Smooth muscle cell (in vitro differentiated cells): ENCODE data around the gene HSPA12A. TPM values are rescaled to one million over a fixed set of nuclear protein-coding genes. Genes with fewer than 3 reads are reported as not detected.
A peak's percentile ranks its signal among the peaks of the same experiment; 100 is the strongest.

Experiments used
- DNase-seq: peaks from one replicate; lab custom pipeline; 2025; ENCODE audit not compliant: unreplicated experiment; lab: John Stamatoyannopoulos, UW
- H2AFZ ChIP-seq: fragments of 200-600 bp; sonication (generic); 2 replicates; pipeline ENCODE4 v1.6.0; 2016; ENCODE audit warnings: antibody characterized with exemption, low read depth, mild to moderate bottlenecking
- H3F3A ChIP-seq: fragments of 200-600 bp; sonication (generic); 2 replicates; pipeline ENCODE4 v1.6.0; 2017; ENCODE audit warnings: antibody characterized with exemption, low read depth
- H3K27ac ChIP-seq: fragments of 200-600 bp; sonication (generic); 2 replicates; pipeline ENCODE4 v1.5.1; 2016; ENCODE audit warnings: low read depth, mild to moderate bottlenecking
- H3K27me3 ChIP-seq: fragments of 200-600 bp; sonication (generic); 2 replicates; pipeline ENCODE4 v1.6.1; 2016; ENCODE audit warnings: low read depth, mild to moderate bottlenecking
- H3K36me3 ChIP-seq: fragments of 200-600 bp; sonication (generic); 2 replicates; pipeline ENCODE4 v1.5.1; 2016; ENCODE audit warnings: low read depth
- H3K4me1 ChIP-seq: fragments of 200-600 bp; sonication (generic); 2 replicates; pipeline ENCODE4 v1.5.1; 2016; ENCODE audit warnings: low read depth
- H3K4me2 ChIP-seq: fragments of 200-600 bp; sonication (generic); 2 replicates; pipeline ENCODE4 v1.6.0; 2016; ENCODE audit warnings: mild to moderate bottlenecking
- H3K4me3 ChIP-seq: fragments of 200-600 bp; sonication (generic); 2 replicates; pipeline ENCODE4 v1.5.1; 2016; ENCODE audit warnings: mild to moderate bottlenecking
- H3K79me2 ChIP-seq: fragments of 200-600 bp; sonication (generic); 2 replicates; pipeline ENCODE4 v1.6.0; 2016; ENCODE audit warnings: low read depth, mild to moderate bottlenecking
- H3K9ac ChIP-seq: fragments of 200-600 bp; sonication (generic); 2 replicates; pipeline ENCODE4 v1.6.0; 2016; ENCODE audit warnings: low read depth
- H3K9me3 ChIP-seq: fragments of 200-600 bp; sonication (generic); replicated peaks from 2 replicates; pipeline ENCODE4 v1.5.1; 2016; ENCODE audit warnings: low read depth
- H4K20me1 ChIP-seq: fragments of 200-600 bp; sonication (generic); 2 replicates; pipeline ENCODE4 v1.6.0; 2016; ENCODE audit warnings: low read depth
- CTCF ChIP-seq: fragments of 200-600 bp; sonication (generic); IDR thresholded peaks from 2 replicates; pipeline ENCODE4 v1.5.1; 2017; ENCODE audit warnings: borderline replicate concordance, mild to moderate bottlenecking, antibody characterized with exemption; ENCODE audit not compliant: insufficient read depth, poor library complexity, severe bottlenecking
- WGBS: methylation state at CpG from one replicate; pipeline ENCODE4 v1.1.7; 2016; ENCODE audit warnings: low lambda C conversion rate; 5-methylcytosine and 5-hydroxymethylcytosine counted together
- polyA plus RNA-seq: library from polyadenylated mRNA; unstranded; fragments of >200 nt; fragmentation: Nextera tagmentation; extraction: Ambion mirVana; gene quantifications from 2 replicates; pipeline ENCODE4 v1.2.1, GENCODE V29; 2016
- total RNA-seq: library from RNA; depleted of rRNA; stranded (reverse); fragments of >200 nt; gene quantifications from 2 replicates; pipeline ENCODE4 v1.2.3, GENCODE V29; 2014

The HSPA12A gene
- total and polyA plus RNA-seq, 2 experiments from 2014 or later = 5.3 to 6.4 TPM

- Histone ChIP-seq H3K4me1 (no peaks in the 10 kb centered on the region), H3K79me2 (no peaks in the 10 kb centered on the region), H3K36me3 (no peaks in the 10 kb centered on the region), H3K27ac (no peak overlapping the region), H4K20me1 (no peaks in the 10 kb centered on the region), H2AFZ (no peak overlapping the region), H3K27me3 (no peaks in the 10 kb centered on the region), H3K4me3 (no peak overlapping the region), H3F3A (peaks cover 7% of the 10 kb centered on the region), H3K9me3 (no peaks in the 10 kb centered on the region), H3K4me2 (peak overlapping the region; percentile 25), H3K9ac (no peak overlapping the region)
- 49% methylated on average over 7 of the region's 7 CpGs for WGBS
- TF ChIP-seq CTCF = no peak
- no peak for DNase-seq
Measured at GRCh38 chr10:116688741-116689495, 53.4 kb downstream of the HSPA12A start.

DNA sequence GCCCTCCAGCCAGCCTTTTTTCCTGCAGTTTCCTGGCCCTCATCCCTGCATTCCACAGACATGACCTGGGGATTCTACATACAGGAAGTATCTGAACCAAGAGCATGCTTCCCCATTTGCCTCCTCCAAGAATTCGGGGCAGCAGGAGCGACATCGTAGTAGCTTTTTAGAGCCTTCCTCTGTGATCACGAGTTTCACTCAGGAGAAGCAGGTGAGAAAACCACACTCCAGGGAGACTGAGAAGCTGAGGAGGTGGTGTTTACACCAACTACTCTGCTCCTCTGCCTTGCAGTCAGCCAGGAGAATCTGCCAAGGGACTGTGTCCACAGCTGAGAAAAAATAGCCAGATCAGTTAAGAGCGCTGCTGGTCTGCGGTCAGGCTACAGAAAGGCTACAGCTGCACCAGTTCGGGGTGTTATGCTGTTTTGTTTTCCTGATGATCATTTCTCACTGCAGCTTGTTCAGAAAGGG lies 54.1 kb downstream of the HSPA12A start:
- no peaks in the 10 kb centered on the region for H3K36me3 ChIP-seq
- no peaks in the 10 kb centered on the region for H3K4me1 ChIP-seq
- peaks cover 7% of the 10 kb centered on the region for H3F3A ChIP-seq
- no peak for TF ChIP-seq CTCF
- no peaks in the 10 kb centered on the region for H3K27me3 ChIP-seq
- H4K20me1 ChIP-seq = no peaks in the 10 kb centered on the region
- H3K79me2 ChIP-seq = no peaks in the 10 kb centered on the region
- WGBS = 51% methylated on average over 7 of the region's 7 CpGs
- H3K9ac ChIP-seq = no peak overlapping the region
- H3K27ac ChIP-seq = no peak overlapping the region
- no peaks in the 10 kb centered on the region for H3K9me3 ChIP-seq
- peak overlapping the region; percentile 25 for H3K4me2 ChIP-seq
- H2AFZ ChIP-seq = no peak overlapping the region
- no peak for DNase-seq
- no peak overlapping the region for H3K4me3 ChIP-seq

GRCh38 chr10:116687633-116688032 lies 54.7 kb downstream of the HSPA12A start:
- Histone ChIP-seq H3K9me3 (no peaks in the 10 kb centered on the region), H3K36me3 (no peaks in the 10 kb centered on the region), H3F3A (peaks cover 7% of the 10 kb centered on the region), H3K4me3 (no peak overlapping the region), H3K4me1 (no peaks in the 10 kb centered on the region), H2AFZ (no peak overlapping the region), H3K79me2 (no peaks in the 10 kb centered on the region), H3K4me2 (no peak overlapping the region), H4K20me1 (no peaks in the 10 kb centered on the region), H3K27me3 (no peaks in the 10 kb centered on the region), H3K9ac (no peak overlapping the region), H3K27ac (no peak overlapping the region)
- no peak for TF ChIP-seq CTCF
- no peak for DNase-seq
- WGBS = 83% methylated on average over 6 of the region's 6 CpGs

DNA sequence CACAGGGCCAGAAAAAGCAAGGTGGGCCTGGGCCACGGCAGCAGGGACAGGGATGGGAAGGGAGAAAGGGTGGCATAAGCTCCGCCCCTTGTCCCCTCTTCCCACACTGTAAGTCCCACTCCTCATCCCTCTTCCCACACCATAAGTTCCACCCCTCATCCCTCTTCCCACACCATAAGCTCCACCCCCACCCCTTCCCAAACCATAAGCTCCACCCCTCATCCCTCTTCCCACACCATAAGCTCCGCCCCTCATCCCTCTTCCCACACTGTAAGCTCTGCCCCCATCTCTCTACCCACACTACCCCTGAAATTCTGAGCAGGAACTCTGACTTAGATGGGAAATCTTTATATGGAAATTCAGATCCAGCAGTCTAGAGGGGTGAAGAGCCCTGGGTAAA lies 55.7 kb downstream of the HSPA12A start:
- H3K9ac ChIP-seq = no peak overlapping the region
- no peak overlapping the region for H3K27ac ChIP-seq
- H3K4me2 ChIP-seq = no peak overlapping the region
- no peaks in the 10 kb centered on the region for H3K9me3 ChIP-seq
- H3K36me3 ChIP-seq = no peaks in the 10 kb centered on the region
- no peaks in the 10 kb centered on the region for H3K79me2 ChIP-seq
- peaks cover 7% of the 10 kb centered on the region for H3F3A ChIP-seq
- 100% methylated on average over 2 of the region's 3 CpGs for WGBS
- no peak for DNase-seq
- no peak overlapping the region for H3K4me3 ChIP-seq
- H3K4me1 ChIP-seq = no peaks in the 10 kb centered on the region
- H4K20me1 ChIP-seq = no peaks in the 10 kb centered on the region
- no peak for TF ChIP-seq CTCF
- H2AFZ ChIP-seq = no peak overlapping the region
- no peaks in the 10 kb centered on the region for H3K27me3 ChIP-seq
